OCI-LY1 (cell line): Measurements from ENCODE around the gene ST3GAL3.

Source experiments
- CTCF ChIP-seq: fragments of 200-600 bp; sonication (generic), shearing (Covaris generic); IDR thresholded peaks from 2 replicates; pipeline ENCODE4 v1.5.1; 2017; ENCODE audit warnings: mild to moderate bottlenecking, antibody characterized with exemption, low read length, moderate library complexity, mixed read lengths
- EZH2 ChIP-seq: fragments of 200-600 bp; sonication (generic), shearing (Covaris generic); IDR thresholded peaks from 2 replicates; pipeline ENCODE4 v1.8.0; 2017; ENCODE audit warnings: borderline replicate concordance, mixed run types, mild to moderate bottlenecking, antibody characterized with exemption, low read length, moderate library complexity, mixed read lengths

- TF ChIP-seq CTCF (no peak), EZH2 (no peak)
Observed at GRCh38 chr1:43938892-43939587, 231.7 kb downstream of the ST3GAL3 start.
